Caco-2 (cell line): Measurements from ENCODE around the gene ARHGAP8. TPM values are rescaled to one million over a fixed set of nuclear protein-coding genes. Genes with fewer than 3 reads are reported as not detected.
"Not testable (repeated sequence)": the region's sequence is repeated elsewhere in the genome, so short reads cannot be mapped to it uniquely, and the experiment has no call there.

Experiments
- BruUV-seq: library from RNA; stranded (reverse); fragments of 400-500 nt; replicated peaks from 2 replicates; lab custom pipeline; 2021; lab: Mats Ljungman, UMichigan
- CTCF ChIA-PET: fragments of 300-600 bp; sonication (Branson Sonifier 250); formaldehyde crosslinking; loops from one replicate; lab custom pipeline; 2022; ENCODE audit warnings: antibody characterized with exemption; lab: Charles Lee
- POLR2A ChIA-PET: fragments of 300-600 bp; sonication (Branson Sonifier 250); formaldehyde crosslinking; loops from one replicate; lab custom pipeline; 2022; ENCODE audit warnings: antibody characterized with exemption; lab: Charles Lee
- DNase-seq, 2 experiments: peaks; one replicate each; pipeline versions ENCODE4 v3.0.0 to v3.0.0-alpha.2; 2020 to 2022
- H3K27me3 ChIP-seq: replicated peaks from 2 replicates; pipeline ENCODE4 v1.6.0; 2011; ENCODE audit warnings: low read length; ENCODE audit not compliant: control insufficient read depth, insufficient read depth
- H3K36me3 ChIP-seq: 2 replicates; pipeline ENCODE4 v1.5.1; 2011; ENCODE audit warnings: low read length; ENCODE audit not compliant: control insufficient read depth, insufficient read depth
- H3K4me1 ChIP-seq: fragments of 250-450 bp; sonication (Bioruptor Pico); 2 replicates; pipeline ENCODE4 v1.5.1; 2020; ENCODE audit warnings: mild to moderate bottlenecking
- H3K4me3 ChIP-seq: 2 replicates; pipeline ENCODE4 v1.5.1; 2011; ENCODE audit warnings: low read depth, mild to moderate bottlenecking, control low read depth, low read length
- H3K9me3 ChIP-seq: fragments of 250-450 bp; sonication (Bioruptor Pico); 2 replicates; pipeline ENCODE4 v1.5.1; 2020; ENCODE audit warnings: mild to moderate bottlenecking, moderate library complexity
- H3K27ac Mint-ChIP-seq: one replicate; pipeline ENCODE4 v1.8.0; 2022; ENCODE audit warnings: mixed read lengths; ENCODE audit not compliant: unreplicated experiment
- H3K27me3 Mint-ChIP-seq: one replicate; pipeline ENCODE4 v1.8.0; 2022; ENCODE audit warnings: mixed read lengths; ENCODE audit not compliant: insufficient read depth, unreplicated experiment
- H3K36me3 Mint-ChIP-seq: one replicate; pipeline ENCODE4 v1.8.0; 2022; ENCODE audit warnings: mild to moderate bottlenecking, mixed read lengths; ENCODE audit not compliant: insufficient read depth, unreplicated experiment
- H3K4me1 Mint-ChIP-seq: one replicate; pipeline ENCODE4 v1.8.0; 2022; ENCODE audit warnings: low read depth, mixed read lengths; ENCODE audit not compliant: unreplicated experiment
- H3K4me3 Mint-ChIP-seq: one replicate; pipeline ENCODE4 v1.8.0; 2022; ENCODE audit warnings: mild to moderate bottlenecking, moderate library complexity, mixed read lengths; ENCODE audit not compliant: unreplicated experiment
- H3K9me3 Mint-ChIP-seq: one replicate; pipeline ENCODE4 v1.8.0; 2022; ENCODE audit warnings: mixed read lengths; ENCODE audit not compliant: unreplicated experiment
- CTCF ChIP-seq, 2 experiments: fragments of 200-600 bp in 1 of 2; IDR thresholded peaks; 1 replicate in 1 of 2; 2 replicates in 1 of 2; pipeline versions ENCODE4 v1.5.1 to v1.8.0; 2011 to 2022; ENCODE audit warnings: antibody characterized with exemption in 1 of 2, control low read depth in 1 of 2, inconsistent platforms in 1 of 2, low read depth in 1 of 2, low read length in 1 of 2, mild to moderate bottlenecking in 1 of 2, moderate library complexity in 1 of 2; ENCODE audit not compliant: insufficient read depth in 1 of 2, severe bottlenecking in 1 of 2, unreplicated experiment in 1 of 2
- intact Hi-C: fragments of 100-400 bp; cut with micrococcal nuclease; formaldehyde crosslinking; loops from one replicate; pipeline ENCODE4 v1.10.0; 2022; ENCODE audit not compliant: unreplicated experiment
- total RNA-seq: library from RNA; stranded (reverse); gene quantifications from 2 replicates; pipeline ENCODE4 v1.2.3, GENCODE V29; 2022

ARHGAP8 gene
- total RNA-seq, 1 experiment from 2014 or later = 81.5 TPM

- ChIA-PET CTCF (interaction anchor here (0.6 kb wide), 1 partner anchor 136 kb away, joined by 3 read pairs; no protein-coding TSS in a partner anchor), POLR2A (no interaction called here)
- peak in 1 of 2 experiments; percentile 2 for DNase-seq
- H3K36me3 Mint-ChIP-seq = peaks cover 28% of the 10 kb centered on the region
- H3K4me1 Mint-ChIP-seq = no peaks in the 10 kb centered on the region
- intact Hi-C loops = no loop called here
- Histone ChIP-seq H3K9me3 (no peaks in the 10 kb centered on the region), H3K4me3 (no peak overlapping the region), H3K27me3 (no peaks in the 10 kb centered on the region), H3K4me1 (no peaks in the 10 kb centered on the region), H3K36me3 (peaks cover 1% of the 10 kb centered on the region)
- TF ChIP-seq CTCF (IDR thresholded peaks at IDR 0.05; ENCODE audit: insufficient read depth in 1 of 2, low read depth in 1 of 2, low read length in 1 of 2, severe bottlenecking in 1 of 2, unreplicated experiment in 1 of 2) = no peak
- H3K27ac Mint-ChIP-seq = no peak overlapping the region
- no peaks in the 10 kb centered on the region for H3K27me3 Mint-ChIP-seq
- no TSS peak for BruUV-seq
- H3K4me3 Mint-ChIP-seq = no peak overlapping the region
- H3K9me3 Mint-ChIP-seq = no peaks in the 10 kb centered on the region
Measured at GRCh38 chr22:44855855-44856254, 103.5 kb downstream of the ARHGAP8 start.

- H3K4me1 ChIP-seq, H3K36me3 ChIP-seq, H3K27ac Mint-ChIP-seq, H3K4me3 ChIP-seq, H3K27me3 ChIP-seq, POLR2A ChIA-PET, H3K9me3 ChIP-seq, intact Hi-C loops, H3K4me3 Mint-ChIP-seq, DNase-seq, H3K9me3 Mint-ChIP-seq, BruUV-seq, H3K4me1 Mint-ChIP-seq, H3K27me3 Mint-ChIP-seq: not testable (repeated sequence)
- CTCF ChIA-PET = interaction anchor here (0.7 kb wide), 1 partner anchor 34 kb away, joined by 5 read pairs; no protein-coding TSS in a partner anchor
- peaks cover 32% of the 10 kb centered on the region for H3K36me3 Mint-ChIP-seq
Measured at GRCh38 chr22:44858819-44859218, 106.4 kb downstream of the ARHGAP8 start.

GRCh38 chr22:44859641-44860040, 107.3 kb downstream of the ARHGAP8 start:
- no peaks in the 10 kb centered on the region for H3K4me1 ChIP-seq
- H3K4me3 ChIP-seq = no peak overlapping the region
- no TSS peak for BruUV-seq
- no peaks in the 10 kb centered on the region for H3K4me1 Mint-ChIP-seq
- H3K36me3 Mint-ChIP-seq = peaks cover 40% of the 10 kb centered on the region
- no peak for TF ChIP-seq CTCF (IDR thresholded peaks at IDR 0.05; ENCODE audit: insufficient read depth in 1 of 2, low read depth in 1 of 2, low read length in 1 of 2, severe bottlenecking in 1 of 2, unreplicated experiment in 1 of 2)
- peaks cover 1% of the 10 kb centered on the region for H3K36me3 ChIP-seq
- H3K4me3 Mint-ChIP-seq = no peak overlapping the region
- H3K27me3 Mint-ChIP-seq = no peaks in the 10 kb centered on the region
- H3K27ac Mint-ChIP-seq = no peak overlapping the region
- ChIA-PET POLR2A (interaction anchor here (0.5 kb wide), 1 partner anchor 88 kb away, joined by 5 read pairs; no protein-coding TSS in a partner anchor), CTCF (no interaction called here)
- no peaks in the 10 kb centered on the region for H3K9me3 Mint-ChIP-seq
- DNase-seq = no peak
- intact Hi-C loops = no loop called here
- no peaks in the 10 kb centered on the region for H3K27me3 ChIP-seq
- no peaks in the 10 kb centered on the region for H3K9me3 ChIP-seq
